ENCODE measurements around the gene HNRNPAB.
"Not testable (repeated sequence)": the region's sequence is repeated elsewhere in the genome, so short reads cannot be mapped to it uniquely, and the experiment has no call there.

Gene HNRNPAB

DNA sequence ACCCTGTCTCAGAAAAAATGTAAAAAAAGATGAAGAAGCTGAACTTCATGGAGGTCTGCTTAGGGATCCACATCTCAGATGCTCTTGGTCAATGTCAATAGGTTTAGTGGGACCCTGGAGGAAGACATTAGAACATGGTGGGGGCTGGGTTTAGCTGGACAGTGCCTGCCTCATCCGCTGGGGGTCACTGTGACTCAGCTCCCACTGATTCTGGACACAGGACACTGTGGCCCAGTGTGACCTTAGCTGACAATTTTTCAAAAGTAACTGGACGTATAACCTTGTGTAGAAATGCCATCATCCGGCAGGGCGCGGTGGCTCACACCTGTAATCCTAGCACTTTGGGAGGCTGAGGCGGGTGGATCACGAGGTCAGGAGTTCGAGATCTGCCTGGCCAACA is 7.3 kb upstream of the HNRNPAB start:
- DNase-seq (ENCODE audit: low read depth, low spot score): no peak

- DNase-seq (ENCODE audit: low read depth, low spot score): not testable (repeated sequence)
Observed at GRCh38 chr5:178198151-178198550, 6.2 kb upstream of the HNRNPAB start.

- no peak for DNase-seq (ENCODE audit: low read depth, low spot score)
Observed at GRCh38 chr5:178198706-178199105, 5.6 kb upstream of the HNRNPAB start.

GRCh38 chr5:178199581-178200434 is 4.5 kb upstream of the HNRNPAB start:
- DNase-seq (ENCODE audit: low read depth, low spot score): no peak

- DNase-seq (ENCODE audit: low read depth, low spot score): no peak
Observed at GRCh38 chr5:178201221-178201926, 3.0 kb upstream of the HNRNPAB start.

- no peak for DNase-seq (ENCODE audit: low read depth, low spot score)
Observed at GRCh38 chr5:178201927-178202235, 2.5 kb upstream of the HNRNPAB start.

DNA sequence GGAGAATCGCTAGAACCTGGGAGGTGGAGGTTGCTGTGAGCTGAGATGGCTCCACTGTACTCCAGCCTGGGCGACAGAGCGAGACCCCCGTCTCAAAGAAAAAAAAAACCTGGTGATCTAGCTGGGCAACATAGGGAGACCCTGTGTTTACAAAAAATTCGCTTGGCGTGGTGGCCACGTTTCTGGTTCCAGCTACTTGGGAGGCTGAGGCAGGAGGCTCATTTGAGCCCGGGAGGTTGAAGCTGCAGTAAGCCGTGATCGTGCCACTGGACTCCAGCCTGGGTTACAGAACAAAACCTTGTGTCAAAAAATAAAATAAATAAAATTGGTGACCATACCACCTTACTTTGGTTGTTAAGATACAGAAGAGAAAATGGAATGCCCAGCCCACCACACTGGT is 1.8 kb upstream of the HNRNPAB start:
- no peak for DNase-seq (ENCODE audit: low read depth, low spot score)

GRCh38 chr5:178203670-178204181 is 607 bp upstream of the HNRNPAB start:
- DNase-seq (ENCODE audit: low read depth, low spot score): no peak

- DNase-seq (ENCODE audit: low read depth, low spot score): peak; percentile 37
Observed at GRCh38 chr5:178204935-178205748, 809 bp downstream of the HNRNPAB start.

GRCh38 chr5:178205749-178206047 is 1.4 kb downstream of the HNRNPAB start:
- no peak for DNase-seq (ENCODE audit: low read depth, low spot score)

- DNase-seq (ENCODE audit: low read depth, low spot score): no peak
Observed at GRCh38 chr5:178206166-178207101, 2.1 kb downstream of the HNRNPAB start.

- DNase-seq (ENCODE audit: low read depth, low spot score): no peak
Observed at GRCh38 chr5:178207183-178207916, 3.0 kb downstream of the HNRNPAB start.

GRCh38 chr5:178207917-178208280 is 3.6 kb downstream of the HNRNPAB start:
- no peak for DNase-seq (ENCODE audit: low read depth, low spot score)

- DNase-seq (ENCODE audit: low read depth, low spot score): no peak
Observed at GRCh38 chr5:178208540-178209227, 4.4 kb downstream of the HNRNPAB start.

- no peak for DNase-seq (ENCODE audit: low read depth, low spot score)
Observed at GRCh38 chr5:178209334-178210072, 5.2 kb downstream of the HNRNPAB start.

GRCh38 chr5:178210073-178210535 is 5.8 kb downstream of the HNRNPAB start:
- DNase-seq (ENCODE audit: low read depth, low spot score): no peak

DNA sequence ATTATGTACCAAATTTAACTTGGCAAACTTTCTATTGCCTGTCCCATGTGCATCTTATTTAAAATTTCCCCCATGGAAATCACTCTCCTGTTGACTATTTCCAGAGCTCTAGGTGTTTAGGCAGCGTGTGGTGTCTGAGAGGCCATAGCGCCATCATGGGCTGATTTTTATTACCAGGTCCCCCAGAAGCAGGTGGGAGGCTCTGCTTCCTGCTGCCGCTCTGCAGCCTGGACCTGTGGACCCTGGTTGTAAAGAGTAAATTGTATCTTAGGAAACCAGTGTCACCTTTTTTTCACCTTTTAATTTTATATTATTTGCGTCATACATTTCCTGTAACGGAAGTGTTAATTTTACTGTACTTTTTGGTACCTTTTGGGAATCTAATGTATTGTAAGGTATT is 6.4 kb downstream of the HNRNPAB start:
- no peak for DNase-seq (ENCODE audit: low read depth, low spot score)

- DNase-seq (ENCODE audit: low read depth, low spot score): no peak
Observed at GRCh38 chr5:178211095-178212048, 7.0 kb downstream of the HNRNPAB start.

All from activated naive CD8-positive, alpha-beta T cell treated with anti-CD3 and anti-CD28 coated beads, Interleukin-2, amount 50 U/mL, for 16 hours (primary cell).